Measurements from ENCODE around the gene RAB21. TPM values are rescaled to one million over a fixed set of nuclear protein-coding genes. Genes with fewer than 3 reads are reported as not detected.
"Not testable (repeated sequence)": the region's sequence is repeated elsewhere in the genome, so short reads cannot be mapped to it uniquely, and the experiment has no call there.

RAB21 gene
- total RNA-seq, 2 donors from 2014 or later: 50.0 to 126 TPM

DNA sequence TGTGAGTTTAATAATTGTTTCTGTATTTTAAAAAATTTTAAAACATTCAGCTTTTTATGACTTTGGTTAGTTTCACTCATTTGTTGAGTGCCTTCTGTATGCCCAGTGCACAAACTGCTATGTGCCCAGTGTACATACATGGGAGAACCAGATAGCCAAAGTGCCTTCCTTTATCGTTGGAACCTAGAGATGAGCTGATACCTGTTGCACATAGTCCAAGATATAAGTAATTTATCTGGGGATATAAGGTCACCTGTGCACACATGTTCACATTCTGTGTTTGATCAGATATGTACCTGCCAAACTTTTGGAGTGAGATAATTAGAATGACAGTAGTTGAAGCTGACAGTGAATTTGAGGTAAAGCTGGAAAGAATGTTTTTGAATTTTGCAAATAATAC is 37.9 kb downstream of the RAB21 start:
- no peaks in the 10 kb centered on the region for H3K36me3 Mint-ChIP-seq
- H3K9me3 Mint-ChIP-seq: no peaks in the 10 kb centered on the region
- DNase-seq (ENCODE audit: low spot score) (no peak), ATAC-seq (no peak)
- H3K4me1 Mint-ChIP-seq (ENCODE audit: low read depth in 2 of 2): peaks cover 0 to 3% of the 10 kb centered on the region in 2 donors
- no peak overlapping the region for H3K4me3 Mint-ChIP-seq
- no peaks in the 10 kb centered on the region for H3K27me3 Mint-ChIP-seq
- H3K27ac Mint-ChIP-seq: no peak overlapping the region

DNA sequence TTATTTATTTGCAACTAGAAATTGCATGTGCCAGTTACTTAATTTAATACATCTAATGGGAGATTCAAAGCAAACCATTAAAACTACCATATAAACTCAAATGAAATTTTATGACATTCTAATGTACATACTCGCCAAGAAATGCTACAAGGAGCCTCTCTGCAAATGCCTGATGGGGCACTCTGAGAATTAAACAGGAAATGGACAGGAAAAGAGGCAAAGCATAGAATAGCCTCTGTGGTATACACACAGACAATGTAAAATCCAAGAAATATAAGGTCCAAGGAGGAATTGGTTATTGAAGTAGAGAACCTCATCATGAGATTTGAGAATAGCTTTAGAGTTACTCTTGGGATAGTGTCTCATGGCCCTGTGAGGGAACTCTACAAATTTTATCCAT is 41.2 kb downstream of the RAB21 start:
- Mint-ChIP-seq H3K4me3 (no peak overlapping the region), H3K36me3 (no peaks in the 10 kb centered on the region), H3K4me1 (ENCODE audit: low read depth in 2 of 2) (no peaks in the 10 kb centered on the region), H3K27ac (no peak overlapping the region), H3K9me3 (no peaks in the 10 kb centered on the region), H3K27me3 (no peaks in the 10 kb centered on the region)
- DNase-seq (ENCODE audit: low spot score) (no peak), ATAC-seq (no peak)

DNA sequence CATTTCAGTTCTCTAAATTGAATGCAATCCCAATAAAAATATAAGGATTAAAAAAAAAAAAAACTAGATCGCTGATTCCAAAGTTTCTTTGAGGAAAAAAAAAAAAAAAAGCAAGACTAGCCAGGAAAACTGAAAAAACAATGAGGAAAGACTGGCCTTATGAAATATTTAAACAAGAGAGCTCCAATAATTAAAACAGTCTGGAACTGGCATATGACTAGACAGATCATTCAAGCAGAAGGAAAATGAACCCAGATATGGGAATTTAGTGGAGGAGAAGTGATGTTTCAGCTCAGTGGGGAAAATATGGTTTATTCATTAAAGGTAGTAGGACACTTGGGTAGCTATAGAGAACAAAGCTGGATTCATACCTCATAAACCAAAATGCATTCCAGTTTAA is 42.9 kb downstream of the RAB21 start:
- no peak overlapping the region for H3K27ac Mint-ChIP-seq

DNA sequence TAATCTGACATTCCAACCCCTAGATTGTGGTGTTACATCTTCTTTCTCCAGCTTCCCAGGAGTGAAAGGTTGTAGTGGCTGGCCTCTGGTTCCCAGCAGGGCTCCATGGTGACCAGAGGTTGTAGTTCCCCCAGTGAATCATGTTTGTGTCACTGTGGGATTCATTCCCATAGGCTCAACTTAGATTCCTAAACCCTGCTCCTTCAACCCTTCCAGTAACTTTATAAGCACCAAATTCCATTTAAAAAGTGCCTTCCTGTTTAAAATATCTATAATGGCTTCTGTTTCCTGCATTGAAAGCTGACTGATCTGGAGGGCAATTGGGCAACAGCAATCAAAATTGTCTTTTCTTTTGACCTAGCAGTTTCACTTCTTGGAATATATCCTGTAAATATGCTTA is 44.4 kb downstream of the RAB21 start:
- H3K27ac Mint-ChIP-seq: no peak overlapping the region
- no peak overlapping the region for H3K4me3 Mint-ChIP-seq
- DNase-seq (ENCODE audit: low spot score): no peak
- peaks cover 0 to 3% of the 10 kb centered on the region in 2 donors for H3K27me3 Mint-ChIP-seq
- no peaks in the 10 kb centered on the region for H3K36me3 Mint-ChIP-seq
- no peak for ATAC-seq
- no peaks in the 10 kb centered on the region for H3K9me3 Mint-ChIP-seq
- H3K4me1 Mint-ChIP-seq (ENCODE audit: low read depth in 2 of 2): no peaks in the 10 kb centered on the region

More for the DNA sequence above, 42.9 kb downstream of the RAB21 start:
- no peak for DNase-seq (ENCODE audit: low spot score)
- no peaks in the 10 kb centered on the region for H3K36me3 Mint-ChIP-seq
- no peaks in the 10 kb centered on the region for H3K27me3 Mint-ChIP-seq
- no peak overlapping the region for H3K4me3 Mint-ChIP-seq
- ATAC-seq: no peak
- H3K4me1 Mint-ChIP-seq (ENCODE audit: low read depth in 2 of 2): no peaks in the 10 kb centered on the region
- H3K9me3 Mint-ChIP-seq: no peaks in the 10 kb centered on the region

DNA sequence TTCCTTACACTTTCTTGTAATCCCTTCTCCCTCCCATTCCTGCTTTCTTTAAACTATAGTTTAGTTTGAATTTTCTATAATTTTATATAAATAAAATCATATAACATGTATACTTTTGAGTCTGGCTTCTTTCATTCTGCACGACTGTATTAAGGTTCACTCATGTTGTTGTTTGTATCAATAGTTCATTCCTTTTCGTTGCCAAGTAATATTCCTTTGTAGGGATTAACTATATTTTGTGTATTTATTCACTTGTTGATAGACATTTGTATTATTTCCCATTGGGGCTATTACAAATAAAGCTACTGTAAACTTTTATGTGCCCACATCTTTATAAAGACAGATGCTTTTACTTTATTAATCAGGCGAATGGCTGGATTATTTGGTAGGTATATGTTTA is 45.5 kb downstream of the RAB21 start:
- no peak overlapping the region for H3K4me3 Mint-ChIP-seq
- no peak for ATAC-seq

DNA sequence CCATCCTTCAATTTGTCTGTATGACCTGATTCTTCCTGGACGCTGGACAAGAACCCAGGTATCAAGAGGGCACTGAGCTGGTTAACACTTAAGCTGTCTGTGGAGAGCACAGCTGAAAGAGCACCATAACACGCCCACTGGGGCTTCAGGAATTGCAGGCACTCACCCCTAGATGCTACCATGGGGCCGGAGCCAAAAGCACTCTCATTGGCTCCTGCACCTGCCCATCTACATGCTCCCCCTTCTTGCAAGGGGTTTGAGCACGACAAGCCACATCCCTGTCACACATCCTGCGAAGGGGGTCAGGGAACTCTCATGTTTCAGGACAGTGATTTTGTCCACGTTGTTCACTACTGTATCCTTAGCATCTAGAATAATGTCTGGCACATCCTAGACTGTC is 49.8 kb downstream of the RAB21 start:
- H3K9me3 Mint-ChIP-seq: no peaks in the 10 kb centered on the region
- H3K4me1 Mint-ChIP-seq (ENCODE audit: low read depth in 2 of 2): no peaks in the 10 kb centered on the region
- H3K36me3 Mint-ChIP-seq: no peaks in the 10 kb centered on the region
- H3K27ac Mint-ChIP-seq: no peak overlapping the region
- no peak overlapping the region for H3K4me3 Mint-ChIP-seq
- ATAC-seq: no peak
- DNase-seq (ENCODE audit: low spot score): no peak
- H3K27me3 Mint-ChIP-seq: peaks cover 18 to 19% of the 10 kb centered on the region in 2 donors

More for the DNA sequence above, 45.5 kb downstream of the RAB21 start:
- H3K9me3 Mint-ChIP-seq: no peaks in the 10 kb centered on the region
- H3K36me3 Mint-ChIP-seq: no peaks in the 10 kb centered on the region
- no peaks in the 10 kb centered on the region for H3K4me1 Mint-ChIP-seq (ENCODE audit: low read depth in 2 of 2)
- no peak for DNase-seq (ENCODE audit: low spot score)
- no peak overlapping the region for H3K27ac Mint-ChIP-seq
- peaks cover 0 to 3% of the 10 kb centered on the region in 2 donors for H3K27me3 Mint-ChIP-seq

DNA sequence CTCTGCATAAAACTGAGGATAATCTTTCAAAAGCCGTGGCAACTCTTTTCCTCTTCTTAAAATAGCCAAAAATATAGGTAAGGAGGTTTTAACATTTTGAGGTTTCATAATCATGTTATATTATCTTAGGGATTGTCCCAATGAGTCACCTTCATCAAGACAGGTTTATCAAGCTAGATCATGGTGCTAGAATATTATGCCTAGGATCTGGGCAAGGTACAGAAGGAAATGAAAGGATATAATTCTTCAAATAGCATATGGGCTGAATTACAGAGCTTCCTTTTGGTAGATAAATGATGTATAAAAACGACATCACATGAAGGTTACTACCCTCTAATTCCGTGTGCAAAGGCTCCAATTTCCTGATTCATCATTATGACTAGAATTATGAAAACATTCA is 56.3 kb downstream of the RAB21 start:
- H3K36me3 Mint-ChIP-seq: no peaks in the 10 kb centered on the region
- no peaks in the 10 kb centered on the region for H3K4me1 Mint-ChIP-seq (ENCODE audit: low read depth in 2 of 2)
- H3K9me3 Mint-ChIP-seq: no peaks in the 10 kb centered on the region
- H3K4me3 Mint-ChIP-seq: no peak overlapping the region
- H3K27ac Mint-ChIP-seq: no peak overlapping the region
- H3K27me3 Mint-ChIP-seq: peaks cover 27 to 54% of the 10 kb centered on the region in 2 donors
- ATAC-seq (no peak), DNase-seq (ENCODE audit: low spot score) (no peak)

DNA sequence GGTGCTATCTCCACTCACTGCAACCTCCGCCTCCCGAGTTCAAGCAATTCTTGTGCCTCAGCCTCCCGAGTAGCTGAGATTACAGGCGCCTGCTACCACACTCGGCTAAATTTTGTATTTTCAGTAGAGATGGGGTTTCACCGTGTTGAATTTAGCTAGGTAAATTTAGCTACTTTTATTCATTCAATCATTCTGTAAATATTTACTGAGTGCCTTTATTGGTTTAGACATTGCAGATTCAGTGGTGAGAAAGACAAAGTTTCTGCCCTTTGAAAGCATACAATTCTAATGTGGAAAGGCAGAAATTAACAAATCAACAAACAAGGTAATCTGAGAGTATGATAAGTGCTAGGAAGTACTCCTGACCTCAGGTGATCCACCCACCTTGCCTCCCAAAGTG is 60.6 kb downstream of the RAB21 start:
- H3K27ac Mint-ChIP-seq: not testable (repeated sequence)

DNA sequence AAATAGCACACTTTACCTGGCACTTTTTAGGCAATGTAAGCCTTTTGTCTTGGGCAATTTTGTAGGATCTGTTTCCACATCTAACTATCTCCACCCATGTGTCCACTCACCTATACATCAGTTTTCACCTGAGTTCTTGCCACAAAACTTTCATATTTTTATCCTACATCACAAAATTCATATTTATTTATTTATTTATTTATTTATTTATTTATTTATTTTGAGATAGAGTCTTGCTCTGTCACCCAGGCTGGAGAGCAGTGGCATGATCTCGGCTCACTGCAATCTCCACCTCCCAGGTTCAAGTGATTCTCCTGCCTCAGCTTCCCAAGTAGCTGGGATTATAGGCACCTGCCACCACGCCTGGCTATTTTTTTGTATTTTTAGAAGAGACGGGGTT is 67.4 kb downstream of the RAB21 start:
- H3K4me3 Mint-ChIP-seq; H3K4me1 Mint-ChIP-seq (ENCODE audit: low read depth in 2 of 2); H3K36me3 Mint-ChIP-seq; ATAC-seq; H3K27ac Mint-ChIP-seq; H3K9me3 Mint-ChIP-seq; H3K27me3 Mint-ChIP-seq; DNase-seq (ENCODE audit: low spot score): not testable (repeated sequence)

More for the DNA sequence above, 60.6 kb downstream of the RAB21 start:
- H3K9me3 Mint-ChIP-seq; H3K36me3 Mint-ChIP-seq; H3K4me3 Mint-ChIP-seq; ATAC-seq; H3K4me1 Mint-ChIP-seq (ENCODE audit: low read depth in 2 of 2); DNase-seq (ENCODE audit: low spot score): not testable (repeated sequence)
- H3K27me3 Mint-ChIP-seq: peaks cover 13 to 39% of the 10 kb centered on the region in 2 donors

DNA sequence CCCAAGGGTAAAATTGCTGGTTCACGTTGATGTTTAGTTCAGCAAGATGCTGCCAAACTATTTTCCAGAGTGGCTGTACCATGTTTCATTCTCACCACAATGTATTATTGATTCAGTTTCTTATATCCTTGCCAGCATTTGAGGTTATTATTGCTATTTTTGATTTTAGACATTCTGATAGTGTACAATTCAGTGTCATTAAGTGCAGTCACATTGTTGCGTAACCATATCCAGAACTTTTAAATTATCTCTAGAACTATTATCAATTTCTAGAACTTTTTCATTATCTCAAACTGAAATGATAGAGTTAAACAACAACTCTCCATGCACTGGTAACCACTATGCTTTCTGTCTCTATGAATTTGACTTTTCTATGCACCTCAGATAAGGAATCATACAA is 74.2 kb downstream of the RAB21 start:
- DNase-seq (ENCODE audit: low spot score) (no peak), ATAC-seq (no peak)
- H3K4me3 Mint-ChIP-seq: no peak overlapping the region
- no peak overlapping the region for H3K27ac Mint-ChIP-seq
- peaks cover 20 to 38% of the 10 kb centered on the region in 2 donors for H3K27me3 Mint-ChIP-seq
- no peaks in the 10 kb centered on the region for H3K4me1 Mint-ChIP-seq (ENCODE audit: low read depth in 2 of 2)
- H3K36me3 Mint-ChIP-seq: no peaks in the 10 kb centered on the region
- no peaks in the 10 kb centered on the region for H3K9me3 Mint-ChIP-seq

DNA sequence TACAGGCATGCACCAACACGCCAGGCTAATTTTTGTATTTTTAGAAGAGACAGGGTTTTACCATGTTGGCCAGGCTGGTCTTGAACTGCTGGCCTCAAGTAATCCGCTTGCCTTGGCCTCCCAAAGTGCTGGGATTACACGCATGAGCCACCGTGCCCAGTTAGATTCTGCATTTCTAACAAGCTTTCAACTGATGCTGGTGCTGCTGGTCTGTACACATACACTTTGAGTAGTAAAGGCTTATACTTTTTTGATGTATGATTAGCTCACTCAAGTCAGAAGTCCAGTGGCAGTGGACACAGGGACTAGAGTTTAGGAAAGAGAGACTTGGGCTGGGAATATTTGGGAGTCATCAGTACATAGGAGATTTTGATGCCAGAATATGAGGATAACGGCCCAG is 82.7 kb downstream of the RAB21 start:
- H3K27ac Mint-ChIP-seq: peak overlapping the region in 1 of 2 donors; percentile 96
- peaks cover 6% of the 10 kb centered on the region for H3K36me3 Mint-ChIP-seq
- DNase-seq (ENCODE audit: low spot score) (no peak), ATAC-seq (no peak)
- H3K4me3 Mint-ChIP-seq: no peak overlapping the region
- H3K4me1 Mint-ChIP-seq (ENCODE audit: low read depth in 2 of 2): peaks cover 21 to 44% of the 10 kb centered on the region in 2 donors
- peaks cover 17 to 23% of the 10 kb centered on the region in 2 donors for H3K27me3 Mint-ChIP-seq
- H3K9me3 Mint-ChIP-seq: no peaks in the 10 kb centered on the region

DNA sequence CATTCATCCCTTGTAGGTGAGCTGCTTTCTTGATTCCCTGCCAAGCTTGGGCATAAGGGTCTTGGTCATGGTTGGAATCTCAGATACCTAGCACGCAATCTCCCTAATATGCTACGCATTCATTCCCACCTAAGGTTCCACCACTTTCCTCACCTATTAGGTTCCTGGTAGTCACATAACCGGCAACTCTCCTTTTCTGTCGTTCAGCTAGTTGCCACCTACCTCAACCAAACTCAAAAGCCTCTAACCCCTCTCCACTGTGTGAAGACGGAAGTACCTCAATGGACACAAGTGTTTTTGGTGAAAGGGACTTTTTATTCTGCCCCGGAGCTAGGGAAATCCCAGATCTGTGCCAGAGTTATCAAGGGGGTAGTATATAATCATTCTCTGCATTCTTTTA is 83.6 kb downstream of the RAB21 start:
- H3K4me1 Mint-ChIP-seq (ENCODE audit: low read depth in 2 of 2): peaks cover 22 to 45% of the 10 kb centered on the region in 2 donors
- ATAC-seq: no peak

DNA sequence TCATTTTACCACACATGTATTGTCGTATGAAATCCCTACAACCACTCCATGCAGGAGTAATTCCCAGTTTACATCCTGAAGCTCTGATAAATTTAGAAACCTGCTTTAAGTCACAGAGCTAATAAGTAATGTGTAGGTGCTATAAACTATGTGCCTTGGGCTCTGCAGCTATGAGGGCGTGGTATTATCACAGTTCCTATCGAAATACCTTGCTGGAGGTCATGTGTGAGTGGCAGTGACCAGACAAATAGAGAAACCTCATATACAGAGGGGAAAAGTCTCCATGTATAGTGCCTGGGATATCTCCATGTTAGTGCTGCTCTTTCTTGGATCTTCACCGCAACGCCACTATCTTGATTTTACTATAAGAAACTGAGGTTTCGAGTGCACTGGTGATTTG is 84.0 kb downstream of the RAB21 start:
- DNase-seq (ENCODE audit: low spot score): no peak

More for the DNA sequence above, 83.6 kb downstream of the RAB21 start:
- H3K27me3 Mint-ChIP-seq: peaks cover 12 to 15% of the 10 kb centered on the region in 2 donors
- H3K27ac Mint-ChIP-seq: peak overlapping the region; percentile 92 to 96
- no peak for DNase-seq (ENCODE audit: low spot score)
- no peaks in the 10 kb centered on the region for H3K9me3 Mint-ChIP-seq
- H3K4me3 Mint-ChIP-seq: peak overlapping the region; percentile 98
- peaks cover 6% of the 10 kb centered on the region for H3K36me3 Mint-ChIP-seq

DNA sequence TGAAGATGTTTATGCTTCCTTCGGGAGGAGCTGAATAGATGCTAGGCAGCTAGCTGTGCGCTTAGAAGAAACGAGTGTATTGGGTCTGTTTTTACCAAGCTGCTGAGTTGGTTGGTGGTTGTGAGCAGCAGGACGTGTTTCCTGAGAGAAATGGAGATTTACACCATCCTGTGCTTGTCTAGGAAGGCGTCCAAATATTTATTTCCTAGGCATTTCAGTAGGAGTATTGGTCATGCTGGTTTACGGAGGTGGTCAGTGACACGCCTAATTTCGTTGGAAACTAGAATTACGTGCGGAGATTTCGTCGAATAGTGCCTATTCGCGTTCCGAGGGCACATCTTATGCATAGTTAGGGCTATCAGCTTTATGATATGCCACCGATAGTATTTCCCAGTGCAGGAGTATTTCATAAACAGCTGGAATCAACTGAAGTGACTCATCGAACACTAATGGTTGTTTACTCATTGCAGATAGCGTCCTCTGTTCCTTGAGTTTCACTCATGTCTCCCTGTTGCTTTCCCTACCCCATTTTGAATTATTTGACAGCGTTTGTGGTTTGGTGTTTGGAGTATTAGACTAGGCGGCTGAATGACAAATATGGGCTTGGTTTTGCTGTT is 85.7 kb downstream of the RAB21 start:
- DNase-seq (ENCODE audit: low spot score): no peak

More for the DNA sequence above, 84.0 kb downstream of the RAB21 start:
- no peak for ATAC-seq
- Mint-ChIP-seq H3K27ac (peak overlapping the region; percentile 92 to 96), H3K27me3 (peaks cover 10 to 15% of the 10 kb centered on the region in 2 donors), H3K9me3 (no peaks in the 10 kb centered on the region), H3K36me3 (peaks cover 6% of the 10 kb centered on the region), H3K4me3 (peak overlapping the region; percentile 98), H3K4me1 (ENCODE audit: low read depth in 2 of 2) (peaks cover 22 to 45% of the 10 kb centered on the region in 2 donors)

More for the DNA sequence above, 85.7 kb downstream of the RAB21 start:
- H3K36me3 Mint-ChIP-seq: peaks cover 6% of the 10 kb centered on the region
- peak; percentile 21 to 22 for ATAC-seq
- peak overlapping the region; percentile 92 to 96 for H3K27ac Mint-ChIP-seq
- peak overlapping the region; percentile 98 for H3K4me3 Mint-ChIP-seq
- peaks cover 2 to 8% of the 10 kb centered on the region in 2 donors for H3K27me3 Mint-ChIP-seq
- H3K4me1 Mint-ChIP-seq (ENCODE audit: low read depth in 2 of 2): peaks cover 22 to 45% of the 10 kb centered on the region in 2 donors
- H3K9me3 Mint-ChIP-seq: no peaks in the 10 kb centered on the region

Measured in natural killer cell treated with Interleukin-12 subunit alpha and Interleukin-12 subunit beta and Interleukin-15 and Interleukin-18, amount 100 ng/mL, for 72 hours (primary cell).